ENCODE measurements around the gene GPS2.
"Not testable (repeated sequence)": the region's sequence is repeated elsewhere in the genome, so short reads cannot be mapped to it uniquely, and the experiment has no call there.

The GPS2 gene

DNA sequence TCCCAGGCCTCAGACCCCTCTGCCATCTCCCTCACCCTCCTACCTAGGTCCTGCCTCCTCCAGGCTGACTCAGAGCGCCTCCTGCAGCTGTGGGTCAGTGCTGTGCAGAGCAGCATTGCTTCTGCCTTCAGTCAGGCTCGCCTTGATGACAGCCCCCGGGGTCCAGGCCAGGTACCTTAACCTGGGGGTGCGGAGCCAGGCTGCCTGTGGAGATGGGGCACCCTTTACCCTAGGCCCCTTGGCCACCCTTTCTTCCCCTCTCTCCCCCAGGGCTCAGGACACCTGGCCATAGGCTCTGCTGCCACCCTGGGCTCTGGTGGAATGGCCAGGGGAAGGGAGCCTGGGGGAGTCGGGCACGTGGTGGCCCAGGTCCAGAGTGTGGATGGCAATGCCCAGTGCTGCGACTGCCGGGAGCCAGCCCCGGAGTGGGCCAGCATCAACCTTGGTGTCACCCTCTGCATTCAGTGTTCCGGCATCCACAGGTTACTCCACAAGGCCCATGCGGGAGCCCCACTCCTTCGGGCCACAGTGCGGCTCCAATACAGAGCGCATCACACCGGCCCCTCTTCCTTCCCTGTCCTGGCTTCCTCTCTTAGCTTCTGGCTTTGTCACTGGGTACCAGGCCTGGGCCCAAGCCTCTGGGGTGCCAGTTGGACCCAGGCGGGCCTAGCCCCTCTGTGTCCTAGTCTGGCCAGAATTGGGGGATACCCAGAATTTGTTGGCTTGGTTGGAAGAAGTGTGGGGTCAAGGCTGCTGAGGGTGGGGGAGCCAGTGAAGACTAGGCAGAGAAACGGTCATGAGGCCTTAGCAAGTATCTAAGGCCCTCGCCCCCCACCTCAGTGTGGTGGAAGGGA, 31.8 kb upstream of the GPS2 start:
- peaks cover 0 to 73% (median 0%) of the 10 kb centered on the region in 11 experiments; a peak in 8 of 22 replicates for H4K20me1 ChIP-seq
- no peak overlapping the region for H3K27ac ChIP-seq
- H3K27me3 ChIP-seq, result no peaks in the 10 kb centered on the region
- peaks cover 5 to 60% (median 41%) of the 10 kb centered on the region in 11 experiments; a peak in 18 of 22 replicates for H3K36me3 ChIP-seq
- H3K9ac ChIP-seq, result peak overlapping the region in 3 of 11 experiments; percentile 8 to 18 (median 15); a peak in 2 of 22 replicates
- H3K4me3 ChIP-seq, result no peak overlapping the region
- no peak overlapping the region for H3K4me2 ChIP-seq
- H3K9me3 ChIP-seq (replicated peaks in 1 of 11), result no peaks in the 10 kb centered on the region
- H3K4me1 ChIP-seq, result peaks cover 14 to 35% (median 20%) of the 10 kb centered on the region in 10 experiments
- no peak for TF ChIP-seq Cebpa-rat (IDR thresholded peaks at IDR 0.05)

GRCh38 chr17:7343250-7343649, 28.1 kb upstream of the GPS2 start:
- TF ChIP-seq Cebpa-rat (IDR thresholded peaks at IDR 0.05), result no peak
- H3K36me3 ChIP-seq, result peaks cover 9 to 88% (median 49%) of the 10 kb centered on the region in 11 experiments; a peak in 19 of 22 replicates
- H3K27me3 ChIP-seq, result no peaks in the 10 kb centered on the region
- peak overlapping the region in 6 of 11 experiments; percentile 13 to 51 (median 31); a peak in 6 of 22 replicates for H3K9ac ChIP-seq
- no peak overlapping the region for H3K27ac ChIP-seq
- peaks cover 0 to 87% (median 0%) of the 10 kb centered on the region in 11 experiments; a peak in 8 of 22 replicates for H4K20me1 ChIP-seq
- H3K4me1 ChIP-seq, result peaks cover 12 to 33% (median 22%) of the 10 kb centered on the region in 10 experiments
- H3K4me2 ChIP-seq, result no peak overlapping the region; a peak in 1 of 22 replicates
- no peak overlapping the region for H3K4me3 ChIP-seq
- H3K9me3 ChIP-seq (replicated peaks in 1 of 11), result no peaks in the 10 kb centered on the region

DNA sequence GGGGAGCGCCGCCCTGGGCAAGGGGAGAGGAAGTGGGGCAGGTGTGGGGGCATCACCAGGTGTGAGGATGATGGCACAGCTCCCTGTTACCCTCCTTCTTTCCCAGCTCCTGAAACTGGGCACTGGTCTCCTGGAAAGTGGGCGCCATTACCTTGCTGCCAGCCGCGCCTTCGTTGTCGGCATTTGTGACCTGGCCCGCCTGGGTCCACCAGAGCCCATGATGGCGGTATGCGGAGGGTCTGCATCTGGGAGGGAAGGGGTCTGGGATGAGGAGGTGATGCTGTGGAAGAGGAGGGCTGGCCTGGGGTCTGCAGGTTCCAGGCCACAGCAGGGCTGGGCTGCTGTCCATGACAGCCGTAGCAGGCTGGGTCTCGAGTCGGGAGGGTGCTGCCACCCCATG, 26.7 kb upstream of the GPS2 start:
- Histone ChIP-seq H3K9me3 (replicated peaks in 1 of 11) (no peaks in the 10 kb centered on the region), H3K9ac (no peak overlapping the region), H3K36me3 (peaks cover 5 to 77% (median 37%) of the 10 kb centered on the region in 11 experiments; a peak in 19 of 22 replicates)

GRCh38 chr17:7340179-7340578, 25.0 kb upstream of the GPS2 start:
- Histone ChIP-seq H3K27me3 (no peaks in the 10 kb centered on the region), H4K20me1 (peaks cover 0 to 63% (median 0%) of the 10 kb centered on the region in 11 experiments; a peak in 6 of 22 replicates), H3K9ac (peak overlapping the region in 1 of 11 experiments; percentile 29; a peak in 1 of 22 replicates), H3K36me3 (peaks cover 0 to 67% (median 30%) of the 10 kb centered on the region in 11 experiments; a peak in 18 of 22 replicates), H3K4me3 (no peak overlapping the region), H3K4me2 (peak overlapping the region in 8 of 11 experiments; percentile 1 to 40 (median 15); a peak in 6 of 22 replicates), H3K27ac (peak overlapping the region in 1 of 11 experiments; percentile 27; a peak in 3 of 22 replicates), H3K4me1 (peaks cover 42 to 63% (median 51%) of the 10 kb centered on the region in 10 experiments), H3K9me3 (replicated peaks in 1 of 11) (no peaks in the 10 kb centered on the region)
- TF ChIP-seq Cebpa-rat (IDR thresholded peaks at IDR 0.05), result no peak

More for the DNA sequence above, 26.7 kb upstream of the GPS2 start:
- H3K4me3 ChIP-seq, result no peak overlapping the region
- H3K4me1 ChIP-seq, result peaks cover 26 to 47% (median 35%) of the 10 kb centered on the region in 10 experiments
- no peaks in the 10 kb centered on the region for H3K27me3 ChIP-seq
- no peak for TF ChIP-seq Cebpa-rat (IDR thresholded peaks at IDR 0.05)
- H4K20me1 ChIP-seq, result peaks cover 0 to 80% (median 0%) of the 10 kb centered on the region in 11 experiments; a peak in 8 of 22 replicates
- H3K27ac ChIP-seq, result no peak overlapping the region
- no peak overlapping the region for H3K4me2 ChIP-seq

- Histone ChIP-seq H3K4me3 (peak overlapping the region; percentile 56 to 77 (median 63); a peak in 16 of 20 replicates), H3K4me2 (peak overlapping the region; percentile 95 to 100 (median 99)), H3K4me1 (peaks cover 55 to 79% (median 71%) of the 10 kb centered on the region in 10 experiments), H3K9ac (peak overlapping the region; percentile 3 to 77 (median 75); a peak in 18 of 22 replicates), H3K27ac (peak overlapping the region in 8 of 11 experiments; percentile 65 to 83 (median 76); a peak in 16 of 22 replicates), H3K36me3 (peaks cover 0 to 47% (median 17%) of the 10 kb centered on the region in 11 experiments; a peak in 18 of 22 replicates), H4K20me1 (peaks cover 0 to 43% (median 0%) of the 10 kb centered on the region in 11 experiments; a peak in 6 of 22 replicates)
- H3K9me3 ChIP-seq (replicated peaks in 1 of 11); H3K27me3 ChIP-seq: not testable (repeated sequence)
Observed at GRCh38 chr17:7337600-7337999, 22.4 kb upstream of the GPS2 start.

GRCh38 chr17:7336240-7337175, 21.3 kb upstream of the GPS2 start, which contains the start of gene ACAP1:
ACAP1 (plus strand) TSS chr17:7336529; CDS start chr17:7336735, 206 bp downstream.
- Histone ChIP-seq H3K4me3 (peak within 1 kb of the TSS; percentile 56 to 77 (median 63)), H3K4me1 (peaks cover 64 to 90% (median 82%) of the 10 kb centered on the region in 10 experiments)

DNA sequence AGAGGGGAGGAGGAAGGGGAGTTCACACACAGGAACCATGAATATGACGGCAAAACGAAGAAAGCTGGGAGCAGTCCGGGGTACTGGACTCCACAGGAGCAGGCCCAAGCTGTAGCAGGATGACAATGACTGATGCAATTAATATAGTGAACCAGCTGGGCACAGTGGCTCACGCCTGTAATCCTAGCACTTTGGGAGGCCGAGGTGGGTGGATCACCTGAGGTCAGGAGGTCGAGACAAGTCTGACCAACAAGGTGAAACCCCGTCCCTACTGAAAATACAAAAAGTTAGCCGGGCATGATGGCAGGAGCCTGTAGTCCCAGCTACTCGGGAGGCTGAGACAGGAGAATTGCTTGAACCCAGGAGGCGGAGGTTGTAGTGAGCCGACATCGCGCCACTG, 20.6 kb upstream of the GPS2 start:
- Histone ChIP-seq H3K4me3 (peak overlapping the region; percentile 56 to 77 (median 63); a peak in 16 of 20 replicates), H3K36me3 (peaks cover 0 to 28% (median under 1%) of the 10 kb centered on the region in 11 experiments; a peak in 10 of 22 replicates), H3K4me2 (peak overlapping the region; percentile 95 to 100 (median 99)), H3K27ac (peak overlapping the region in 9 of 11 experiments; percentile 42 to 83 (median 75); a peak in 17 of 22 replicates), H3K4me1 (peaks cover 67 to 97% (median 89%) of the 10 kb centered on the region in 10 experiments), H4K20me1 (peaks cover 0 to 30% (median 0%) of the 10 kb centered on the region in 11 experiments; a peak in 4 of 22 replicates), H3K9ac (peak overlapping the region; percentile 67 to 78 (median 76); a peak in 20 of 22 replicates)
- H3K27me3 ChIP-seq; H3K9me3 ChIP-seq (replicated peaks in 1 of 11): not testable (repeated sequence)

More at GRCh38 chr17:7336240-7337175, 21.3 kb upstream of the GPS2 start, which contains the start of gene ACAP1:
- Histone ChIP-seq H3K27me3 (no peaks in the 10 kb centered on the region), H3K9me3 (replicated peaks in 1 of 11) (no peaks in the 10 kb centered on the region), H3K36me3 (peaks cover 0 to 36% (median 6%) of the 10 kb centered on the region in 11 experiments; a peak in 15 of 22 replicates), H3K27ac (peak within 1 kb of the TSS; percentile 50 to 83 (median 75); a peak in 20 of 22 replicates), H4K20me1 (peaks cover 0 to 37% (median 0%) of the 10 kb centered on the region in 11 experiments; a peak in 6 of 22 replicates), H3K9ac (peak within 1 kb of the TSS; percentile 67 to 78 (median 76)), H3K4me2 (peak within 1 kb of the TSS; percentile 95 to 100 (median 99))
- TF ChIP-seq Cebpa-rat (IDR thresholded peaks at IDR 0.05), result no peak

All from BLaER1 treated with 17β-estradiol and CSF1 and Interleukin-3, amounts not matched to agents 10 nM and 100 nM (cell line).